PC-3 (cell line): ENCODE results near the gene RBMS3. TPM values are rescaled to one million over a fixed set of nuclear protein-coding genes. Genes with fewer than 3 reads are reported as not detected.

Experiments used
- ATAC-seq: fragments of 200-7000 bp; cut with Tn5 transposase; 2 replicates; pipeline ENCODE4 v1.9.1; 2020; ENCODE audit warnings: mild to moderate bottlenecking, moderate library complexity
- BruUV-seq: library from RNA; stranded (reverse); fragments of 400-500 nt; replicated peaks from 2 replicates; lab custom pipeline; 2021; lab: Mats Ljungman, UMichigan
- CTCF ChIA-PET: fragments of 300-600 bp; sonication (Branson Sonifier 250); formaldehyde crosslinking; loops from one replicate; lab custom pipeline; 2022; ENCODE audit warnings: antibody characterized with exemption; lab: Charles Lee
- POLR2A ChIA-PET: fragments of 300-600 bp; sonication (Branson Sonifier 250); formaldehyde crosslinking; loops from one replicate; lab custom pipeline; 2022; ENCODE audit warnings: antibody characterized with exemption; ENCODE audit not compliant: unreplicated experiment; lab: Charles Lee
- DNase-seq: peaks from one replicate; pipeline ENCODE4 v3.0.0-alpha.2; 2015
- H2AFZ ChIP-seq: fragments of 300-600 bp; sonication (generic); 2 replicates; pipeline ENCODE4 v1.6.0; 2016; ENCODE audit warnings: antibody characterized with exemption, low read length
- H3F3A ChIP-seq: fragments of 300-600 bp; sonication (generic); one replicate; pipeline ENCODE4 v1.6.0; 2017; ENCODE audit warnings: antibody characterized with exemption, low read length, control low read depth, mild to moderate bottlenecking; ENCODE audit not compliant: unreplicated experiment
- H3K27ac ChIP-seq: fragments of 300-600 bp; sonication (generic); 2 replicates; pipeline ENCODE4 v1.5.1; 2016; ENCODE audit warnings: mild to moderate bottlenecking, low read length
- H3K27me3 ChIP-seq: fragments of 300-600 bp; sonication (generic); 2 replicates; pipeline ENCODE4 v1.6.1; 2016; ENCODE audit warnings: low read length, mixed read lengths
- H3K36me3 ChIP-seq: fragments of 300-600 bp; sonication (generic); 2 replicates; pipeline ENCODE4 v1.6.1; 2016; ENCODE audit warnings: low read depth, mixed run types, low read length, mixed read lengths
- H3K4me1 ChIP-seq: fragments of 300-600 bp; sonication (generic); 2 replicates; pipeline ENCODE4 v1.5.1; 2016; ENCODE audit warnings: low read length; ENCODE audit not compliant: insufficient read depth
- H3K4me2 ChIP-seq: fragments of 300-600 bp; sonication (generic); 2 replicates; pipeline ENCODE4 v1.6.0; 2016; ENCODE audit warnings: low read length
- H3K4me3 ChIP-seq: fragments of 300-600 bp; sonication (generic); 2 replicates; pipeline ENCODE4 v1.5.1; 2016; ENCODE audit warnings: mild to moderate bottlenecking, low read length, mixed read lengths
- H3K79me2 ChIP-seq: fragments of 300-600 bp; sonication (generic); 2 replicates; pipeline ENCODE4 v1.6.1; 2017; ENCODE audit warnings: low read length, mixed read lengths
- H3K9ac ChIP-seq: fragments of 300-600 bp; sonication (generic); 2 replicates; pipeline ENCODE4 v1.6.0; 2016; ENCODE audit warnings: mild to moderate bottlenecking, low read length
- H3K9me2 ChIP-seq: fragments of 300-600 bp; sonication (generic); replicated peaks from 2 replicates; pipeline ENCODE4 v1.6.1; 2016; ENCODE audit warnings: mixed run types, low read length, mixed read lengths
- H3K9me3 ChIP-seq: fragments of 300-600 bp; sonication (generic); 2 replicates; pipeline ENCODE4 v1.6.1; 2016; ENCODE audit warnings: low read length, mixed read lengths
- H4K20me1 ChIP-seq: fragments of 300-600 bp; sonication (generic); 2 replicates; pipeline ENCODE4 v1.6.1; 2016; ENCODE audit warnings: low read length, mixed read lengths
- CTCF ChIP-seq: fragments of 300-600 bp; sonication (generic); conservative IDR thresholded peaks from 2 replicates; pipeline ENCODE4 v1.5.1; 2017; ENCODE audit warnings: antibody characterized with exemption, low read depth, mild to moderate bottlenecking, low read length
- EZH2 ChIP-seq: fragments of 300-600 bp; sonication (generic); IDR thresholded peaks from one replicate; pipeline ENCODE4 v1.6.1; 2017; ENCODE audit warnings: antibody characterized with exemption, mild to moderate bottlenecking, low read length; ENCODE audit not compliant: unreplicated experiment
- EZH2phosphoT487 ChIP-seq: fragments of 300-600 bp; sonication (generic); IDR thresholded peaks from 2 replicates; pipeline ENCODE4 v1.6.1; 2018; ENCODE audit warnings: mild to moderate bottlenecking, antibody characterized with exemption, low read length, borderline replicate concordance
- intact Hi-C: fragments of 100-400 bp; cut with micrococcal nuclease; formaldehyde crosslinking; loops from 2 replicates; pipeline ENCODE4 v1.9.0; 2023
- total RNA-seq: library from RNA; depleted of rRNA; stranded (reverse); fragments of >200 nt; gene quantifications from 2 replicates; pipeline ENCODE4 v1.2.3, GENCODE V29; 2014

Gene RBMS3
- total RNA-seq, 1 experiment from 2014 or later, result 5.4 TPM

- H2AFZ ChIP-seq, result no peak overlapping the region
- DNase-seq (peak; percentile 51), ATAC-seq (peak; percentile 64)
- H3K4me1 ChIP-seq, result peaks cover 7% of the 10 kb centered on the region
- no peaks in the 10 kb centered on the region for H3K79me2 ChIP-seq
- H3K27me3 ChIP-seq, result no peaks in the 10 kb centered on the region
- H3K9me2 ChIP-seq, result no peaks in the 10 kb centered on the region
- no peaks in the 10 kb centered on the region for H3K9me3 ChIP-seq
- intact Hi-C loops, result no loop called here
- 0 out of 2 replicates have a peak overlapping the region, but pooled peaks have one; percentile 2 for H3K4me2 ChIP-seq
- H4K20me1 ChIP-seq, result no peaks in the 10 kb centered on the region
- H3K36me3 ChIP-seq, result no peaks in the 10 kb centered on the region
- BruUV-seq, result no TSS peak
- H3K9ac ChIP-seq, result no peak overlapping the region
- no peak overlapping the region for H3K4me3 ChIP-seq
- ChIA-PET POLR2A (no interaction called here), CTCF (no interaction called here)
- TF ChIP-seq EZH2phosphoT487 (no peak), CTCF (no peak), EZH2 (no peak)
- peak overlapping the region; percentile 50 for H3K27ac ChIP-seq
- H3F3A ChIP-seq, result no peaks in the 10 kb centered on the region
These were observed 82.2 kb downstream of the RBMS3 start for GRCh38 chr3:29363110-29363509.

GRCh38 chr3:29370021-29370420 lies 89.2 kb downstream of the RBMS3 start:
- no peaks in the 10 kb centered on the region for H3K36me3 ChIP-seq
- H3K9me3 ChIP-seq, result no peaks in the 10 kb centered on the region
- no peak for TF ChIP-seq EZH2phosphoT487
- TF ChIP-seq EZH2, result no peak
- TF ChIP-seq CTCF, result no peak
- H3K4me3 ChIP-seq, result no peak overlapping the region
- CTCF ChIA-PET, result no interaction called here
- no peaks in the 10 kb centered on the region for H3K9me2 ChIP-seq
- POLR2A ChIA-PET, result no interaction called here
- no peak overlapping the region for H3K27ac ChIP-seq
- H3K4me1 ChIP-seq, result no peaks in the 10 kb centered on the region
- no TSS peak for BruUV-seq
- no peak overlapping the region for H2AFZ ChIP-seq
- no peak overlapping the region for H3K9ac ChIP-seq
- H4K20me1 ChIP-seq, result no peaks in the 10 kb centered on the region
- no peak for DNase-seq
- no peaks in the 10 kb centered on the region for H3K79me2 ChIP-seq
- no peaks in the 10 kb centered on the region for H3F3A ChIP-seq
- intact Hi-C loops, result no loop called here
- no peak for ATAC-seq
- H3K4me2 ChIP-seq, result no peak overlapping the region
- no peaks in the 10 kb centered on the region for H3K27me3 ChIP-seq

- TF ChIP-seq EZH2, result no peak
- TF ChIP-seq EZH2phosphoT487, result no peak
- TF ChIP-seq CTCF, result no peak
- no peak overlapping the region for H3K4me2 ChIP-seq
- no peaks in the 10 kb centered on the region for H3K27me3 ChIP-seq
- H3K9ac ChIP-seq, result no peak overlapping the region
- no peak overlapping the region for H3K4me3 ChIP-seq
- no peaks in the 10 kb centered on the region for H3K79me2 ChIP-seq
- H3K9me3 ChIP-seq, result no peaks in the 10 kb centered on the region
- no peaks in the 10 kb centered on the region for H4K20me1 ChIP-seq
- H3K4me1 ChIP-seq, result no peaks in the 10 kb centered on the region
- no peak overlapping the region for H2AFZ ChIP-seq
- ChIA-PET POLR2A (interaction anchor here (0.6 kb wide), 1 partner anchor 39 kb away, joined by 8 read pairs; no protein-coding TSS in a partner anchor), CTCF (no interaction called here)
- intact Hi-C loops, result no loop called here
- H3F3A ChIP-seq, result no peaks in the 10 kb centered on the region
- no peaks in the 10 kb centered on the region for H3K36me3 ChIP-seq
- ATAC-seq (no peak), DNase-seq (no peak)
- no peak overlapping the region for H3K27ac ChIP-seq
- H3K9me2 ChIP-seq, result no peaks in the 10 kb centered on the region
- BruUV-seq, result no TSS peak
These were observed 89.9 kb downstream of the RBMS3 start for GRCh38 chr3:29370476-29371420.
